Calu3 (cell line): ENCODE data around the gene BCKDHA. TPM values are rescaled to one million over a fixed set of nuclear protein-coding genes. Genes with fewer than 3 reads are reported as not detected.
"Not testable (repeated sequence)": the region's sequence is repeated elsewhere in the genome, so short reads cannot be mapped to it uniquely, and the experiment has no call there.

Source experiments
- BruUV-seq: library from RNA; stranded (reverse); fragments of 400-500 nt; replicated peaks from 2 replicates; lab custom pipeline; 2021; lab: Mats Ljungman, UMichigan
- CTCF ChIA-PET: fragments of 300-600 bp; sonication (Branson Sonifier 250); formaldehyde crosslinking; loops from one replicate; lab custom pipeline; 2022; ENCODE audit warnings: antibody characterized with exemption; lab: Charles Lee
- DNase-seq: peaks from one replicate; pipeline ENCODE4 v3.0.0; 2022
- H3K27ac Mint-ChIP-seq: one replicate; pipeline ENCODE4 v1.8.0; 2022; ENCODE audit warnings: mixed read lengths; ENCODE audit not compliant: unreplicated experiment
- H3K27me3 Mint-ChIP-seq: one replicate; pipeline ENCODE4 v1.8.0; 2022; ENCODE audit warnings: mixed read lengths; ENCODE audit not compliant: unreplicated experiment
- H3K36me3 Mint-ChIP-seq: one replicate; pipeline ENCODE4 v1.8.0; 2022; ENCODE audit warnings: mild to moderate bottlenecking, moderate library complexity, mixed read lengths; ENCODE audit not compliant: insufficient read depth, unreplicated experiment
- H3K4me1 Mint-ChIP-seq: one replicate; pipeline ENCODE4 v1.8.0; 2022; ENCODE audit warnings: mild to moderate bottlenecking, low read depth, mixed read lengths; ENCODE audit not compliant: unreplicated experiment
- H3K4me3 Mint-ChIP-seq: one replicate; pipeline ENCODE4 v1.8.0; 2022; ENCODE audit warnings: mild to moderate bottlenecking, low read depth, moderate library complexity, mixed read lengths; ENCODE audit not compliant: unreplicated experiment
- H3K9me3 Mint-ChIP-seq: one replicate; pipeline ENCODE4 v1.8.0; 2022; ENCODE audit warnings: low read depth, mixed read lengths; ENCODE audit not compliant: unreplicated experiment
- intact Hi-C: fragments of 100-400 bp; cut with micrococcal nuclease; formaldehyde crosslinking; loops from one replicate; pipeline ENCODE4 v1.10.0; 2022; ENCODE audit not compliant: unreplicated experiment
- total RNA-seq: library from RNA; stranded (reverse); gene quantifications from 2 replicates; pipeline ENCODE4 v1.2.3, GENCODE V29; 2022
- TF ChIP-seq, protein P1 (sequence below): fragments of 200-600 bp; IDR thresholded peaks from one replicate; pipeline ENCODE4 v1.8.0; 2022; ENCODE audit warnings: antibody characterized with exemption; ENCODE audit not compliant: unreplicated experiment

The BCKDHA gene
- total RNA-seq, 1 experiment from 2014 or later, result 19.8 TPM

DNA sequence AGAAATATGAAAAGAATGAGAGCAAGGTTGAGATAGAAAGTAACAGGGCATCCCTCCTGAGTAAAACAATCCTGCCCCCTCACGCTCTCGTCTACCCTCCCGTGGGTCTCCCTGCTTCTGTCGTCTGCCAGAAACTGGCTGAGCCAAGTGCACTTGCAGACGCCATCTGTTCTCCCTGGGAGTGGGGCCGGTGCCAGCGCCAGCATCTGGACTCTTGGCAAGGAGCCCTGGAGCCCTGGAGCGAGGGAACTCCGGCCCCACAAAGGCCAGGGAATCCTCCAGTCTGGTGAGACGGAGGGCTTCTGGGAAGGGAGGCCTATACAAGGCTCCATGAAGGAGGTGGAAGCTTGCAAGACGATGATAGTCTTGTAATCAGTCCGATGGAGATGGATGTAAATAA lies 23.6 kb upstream of the BCKDHA start:
- H3K27ac Mint-ChIP-seq, result no peak overlapping the region
- no peak overlapping the region for H3K4me3 Mint-ChIP-seq
- BruUV-seq, result no TSS peak

DNA sequence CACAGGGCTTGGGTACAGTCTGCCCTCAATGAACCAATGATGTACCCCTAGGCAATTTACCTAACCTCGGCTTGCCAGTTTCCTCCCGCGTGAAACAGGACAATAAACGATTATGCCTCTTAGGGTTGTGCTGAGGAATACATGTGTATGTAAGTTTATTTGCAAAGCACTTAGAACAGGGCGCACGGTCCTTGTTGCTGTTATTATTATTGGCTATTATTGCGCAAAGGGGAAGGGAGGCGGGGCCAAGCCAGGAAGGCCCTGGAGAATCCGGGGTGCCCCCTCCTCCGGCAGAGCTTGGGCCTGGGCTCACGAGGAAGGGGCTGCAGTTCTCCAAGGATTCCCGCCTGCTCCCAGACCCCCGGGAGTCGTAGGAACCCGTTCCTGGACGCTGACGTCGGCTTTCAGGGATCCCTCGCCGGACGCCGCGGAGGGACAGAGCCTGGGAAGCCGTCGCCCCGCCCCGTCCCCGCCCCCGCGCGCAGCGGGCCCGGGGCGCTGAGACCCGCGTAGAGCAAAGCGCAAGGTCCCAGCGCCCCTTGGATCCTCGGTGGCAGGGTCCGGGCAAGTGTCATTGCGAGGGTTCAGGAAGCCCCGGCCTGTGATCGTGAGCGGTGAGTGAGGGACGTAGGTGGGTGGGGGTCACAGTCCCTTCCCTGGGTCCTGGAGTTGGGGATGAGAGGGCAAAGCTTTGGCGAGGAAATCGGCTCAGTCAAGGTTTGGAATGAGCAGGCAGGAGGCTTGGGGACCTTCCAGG lies 21.2 kb upstream of the BCKDHA start, which contains the start of gene TMEM91:
TSS of gene TMEM91 (plus strand) at position 293 of the 757 bp plus-strand sequence. CDS start 1,777 bp downstream, outside the sequence.
- intact Hi-C loops, result no loop called here
- CTCF ChIA-PET, result interaction anchor here (0.7 to 0.9 kb wide), 2 partner anchors 9 to 24 kb away, joined by 3 to 5 read pairs; no protein-coding TSS in a partner anchor

More for the DNA sequence above, 23.6 kb upstream of the BCKDHA start:
- no peaks in the 10 kb centered on the region for H3K9me3 Mint-ChIP-seq
- H3K4me1 Mint-ChIP-seq, result peaks cover 22% of the 10 kb centered on the region
- TF ChIP-seq, protein P1, sequence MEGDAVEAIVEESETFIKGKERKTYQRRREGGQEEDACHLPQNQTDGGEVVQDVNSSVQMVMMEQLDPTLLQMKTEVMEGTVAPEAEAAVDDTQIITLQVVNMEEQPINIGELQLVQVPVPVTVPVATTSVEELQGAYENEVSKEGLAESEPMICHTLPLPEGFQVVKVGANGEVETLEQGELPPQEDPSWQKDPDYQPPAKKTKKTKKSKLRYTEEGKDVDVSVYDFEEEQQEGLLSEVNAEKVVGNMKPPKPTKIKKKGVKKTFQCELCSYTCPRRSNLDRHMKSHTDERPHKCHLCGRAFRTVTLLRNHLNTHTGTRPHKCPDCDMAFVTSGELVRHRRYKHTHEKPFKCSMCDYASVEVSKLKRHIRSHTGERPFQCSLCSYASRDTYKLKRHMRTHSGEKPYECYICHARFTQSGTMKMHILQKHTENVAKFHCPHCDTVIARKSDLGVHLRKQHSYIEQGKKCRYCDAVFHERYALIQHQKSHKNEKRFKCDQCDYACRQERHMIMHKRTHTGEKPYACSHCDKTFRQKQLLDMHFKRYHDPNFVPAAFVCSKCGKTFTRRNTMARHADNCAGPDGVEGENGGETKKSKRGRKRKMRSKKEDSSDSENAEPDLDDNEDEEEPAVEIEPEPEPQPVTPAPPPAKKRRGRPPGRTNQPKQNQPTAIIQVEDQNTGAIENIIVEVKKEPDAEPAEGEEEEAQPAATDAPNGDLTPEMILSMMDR, result no peak
- CTCF ChIA-PET, result no interaction called here
- no peaks in the 10 kb centered on the region for H3K27me3 Mint-ChIP-seq
- H3K36me3 Mint-ChIP-seq, result peaks cover 16% of the 10 kb centered on the region
- no peak for DNase-seq
- intact Hi-C loops, result no loop called here

DNA sequence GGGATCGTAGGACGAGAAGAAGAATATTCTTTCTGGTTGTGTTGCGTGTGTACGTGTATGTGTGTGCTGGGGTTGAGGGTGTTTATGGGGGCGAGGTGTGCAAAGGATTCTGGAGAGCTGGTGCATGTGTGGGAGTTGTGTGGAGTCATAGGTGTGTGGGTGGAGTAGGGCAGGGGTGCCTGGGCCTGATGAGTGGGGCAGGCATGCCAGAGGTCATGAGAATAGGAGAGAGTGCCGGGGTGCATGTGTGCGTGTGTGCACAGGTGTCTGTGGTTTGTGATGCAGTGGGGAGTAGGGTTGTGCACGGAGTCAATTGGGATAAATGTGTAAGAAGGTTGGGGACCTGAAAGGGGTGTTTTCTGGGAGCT lies 20.6 kb upstream of the BCKDHA start:
- intact Hi-C loops, result no loop called here

More for the DNA sequence above, 21.2 kb upstream of the BCKDHA start, which contains the start of gene TMEM91:
- no TSS peak for BruUV-seq
- Mint-ChIP-seq H3K4me1 (peaks cover 22% of the 10 kb centered on the region), H3K27me3 (no peaks in the 10 kb centered on the region), H3K9me3 (no peaks in the 10 kb centered on the region), H3K36me3 (peaks cover 16% of the 10 kb centered on the region), H3K27ac (peak within 1 kb of the TSS; percentile 76), H3K4me3 (peak within 1 kb of the TSS; percentile 69)
- TF ChIP-seq, protein P1, result no peak
- DNase-seq, result peak; percentile 47

DNA sequence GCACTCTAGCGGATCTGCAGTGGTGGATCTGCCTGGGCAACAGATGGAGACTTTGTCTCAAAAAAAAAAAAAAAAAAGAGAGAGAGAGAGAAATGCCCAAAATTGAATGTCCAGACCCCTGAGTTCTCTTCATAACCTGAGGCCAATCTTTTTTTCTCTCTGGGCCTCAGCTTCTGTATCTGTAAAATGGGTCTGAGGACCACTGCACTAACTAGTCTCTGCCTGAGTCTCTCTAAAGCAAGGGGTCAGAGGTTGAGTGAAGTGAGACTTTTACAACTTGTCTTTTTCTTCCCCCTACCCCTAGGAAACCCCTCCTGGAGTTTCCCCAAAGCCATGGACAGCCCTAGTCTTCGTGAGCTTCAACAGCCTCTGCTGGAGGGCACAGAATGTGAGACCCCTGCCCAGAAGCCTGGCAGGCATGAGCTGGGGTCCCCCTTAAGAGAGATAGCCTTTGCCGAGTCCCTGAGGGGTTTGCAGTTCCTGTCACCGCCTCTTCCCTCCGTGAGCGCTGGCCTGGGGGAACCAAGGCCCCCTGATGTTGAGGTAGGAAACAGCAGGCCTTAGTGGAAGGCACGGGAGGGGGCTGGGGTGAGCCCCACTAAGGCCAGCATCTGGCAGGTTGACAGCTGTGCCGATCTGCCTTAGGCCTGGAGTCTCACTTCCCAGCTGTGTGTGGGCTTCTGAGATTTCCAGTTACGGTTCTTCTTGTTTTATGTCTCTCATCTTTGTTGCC lies 19.5 kb upstream of the BCKDHA start:
- no peak for DNase-seq
- intact Hi-C loops, result no loop called here
- H3K27me3 Mint-ChIP-seq, result no peaks in the 10 kb centered on the region
- H3K27ac Mint-ChIP-seq, result no peak overlapping the region
- peaks cover 16% of the 10 kb centered on the region for H3K36me3 Mint-ChIP-seq
- CTCF ChIA-PET, result interaction anchor here (0.6 to 0.7 kb wide), 2 partner anchors 10 to 31 kb away, joined by 3 to 9 read pairs; no protein-coding TSS in a partner anchor
- BruUV-seq, result no TSS peak
- no peaks in the 10 kb centered on the region for H3K9me3 Mint-ChIP-seq
- H3K4me1 Mint-ChIP-seq, result peaks cover 22% of the 10 kb centered on the region
- H3K4me3 Mint-ChIP-seq, result no peak overlapping the region
- TF ChIP-seq, protein P1, result no peak

More for the DNA sequence above, 20.6 kb upstream of the BCKDHA start:
- CTCF ChIA-PET, result interaction anchor here (0.9 kb wide), 1 partner anchor 9 kb away, joined by 5 read pairs; no protein-coding TSS in a partner anchor
- no peaks in the 10 kb centered on the region for H3K9me3 Mint-ChIP-seq
- TF ChIP-seq, protein P1, result no peak
- H3K4me1 Mint-ChIP-seq, result peaks cover 22% of the 10 kb centered on the region
- H3K4me3 Mint-ChIP-seq, result peak overlapping the region; percentile 69
- H3K36me3 Mint-ChIP-seq, result peaks cover 16% of the 10 kb centered on the region
- DNase-seq, result no peak
- H3K27ac Mint-ChIP-seq, result peak overlapping the region; percentile 11
- BruUV-seq, result no TSS peak
- no peaks in the 10 kb centered on the region for H3K27me3 Mint-ChIP-seq

DNA sequence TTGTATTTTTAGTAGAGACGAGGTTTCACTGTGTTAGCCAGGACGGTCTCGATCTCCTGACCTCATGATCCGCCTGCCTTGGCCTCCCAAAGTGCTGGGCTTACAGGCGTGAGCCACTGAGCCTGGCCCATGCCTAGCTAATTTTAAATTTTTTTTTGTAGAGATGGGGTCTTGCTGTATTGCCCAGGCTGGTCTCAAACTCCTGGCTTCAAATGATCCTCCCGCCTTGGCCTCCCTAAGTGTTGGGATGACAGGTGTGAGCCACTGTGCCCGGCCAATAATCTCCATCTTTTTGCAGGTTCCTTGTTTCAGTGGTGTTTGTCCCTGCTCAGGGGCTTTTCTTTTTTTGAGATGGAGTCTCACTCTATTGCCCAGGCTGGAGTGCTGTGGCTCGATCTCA lies 16.1 kb upstream of the BCKDHA start:
- intact Hi-C loops, DNase-seq, H3K27ac Mint-ChIP-seq, H3K4me1 Mint-ChIP-seq, H3K9me3 Mint-ChIP-seq, BruUV-seq, H3K27me3 Mint-ChIP-seq, H3K4me3 Mint-ChIP-seq: not testable (repeated sequence)
- CTCF ChIA-PET, result interaction anchor here (0.6 kb wide), 2 partner anchors 67 to 372 kb away, joined by 3 read pairs; no protein-coding TSS in a partner anchor
- H3K36me3 Mint-ChIP-seq, result peaks cover 19% of the 10 kb centered on the region
